Breast epithelium (tissue), 3 donors: Measurements from ENCODE around the gene INPPL1.
"Not testable (repeated sequence)": the region's sequence is repeated elsewhere in the genome, so short reads cannot be mapped to it uniquely, and the experiment has no call there.

Experiments
- CTCF ChIP-seq, 3 donors: fragments of 450-650 bp; IDR thresholded peaks; one replicate each; pipeline ENCODE4 v1.5.1; 2016 to 2017; ENCODE audit warnings: antibody characterized with exemption in 3 of 3, mild to moderate bottlenecking in 3 of 3, moderate library complexity in 3 of 3
- POLR2A ChIP-seq: fragments of 450-650 bp; IDR thresholded peaks from one replicate; pipeline ENCODE4 v1.6.1; 2016; ENCODE audit warnings: antibody characterized with exemption, mild to moderate bottlenecking, moderate library complexity
- POLR2AphosphoS5 ChIP-seq, 3 donors: sonication (generic); formaldehyde crosslinking; IDR thresholded peaks; one replicate each; pipeline ENCODE4 v1.6.1; 2017; ENCODE audit warnings: antibody characterized with exemption in 3 of 3

- TF ChIP-seq CTCF (IDR thresholded peaks at IDR 0.05); POLR2AphosphoS5 (IDR thresholded peaks at IDR 0.05); POLR2A: not testable (repeated sequence)
These were observed 23.1 kb upstream of the INPPL1 start for GRCh38 chr11:72201445-72201844.
